ENCODE data around the gene ARHGAP26.
"Not testable (repeated sequence)": the region's sequence is repeated elsewhere in the genome, so short reads cannot be mapped to it uniquely, and the experiment has no call there.

ARHGAP26 gene

DNA sequence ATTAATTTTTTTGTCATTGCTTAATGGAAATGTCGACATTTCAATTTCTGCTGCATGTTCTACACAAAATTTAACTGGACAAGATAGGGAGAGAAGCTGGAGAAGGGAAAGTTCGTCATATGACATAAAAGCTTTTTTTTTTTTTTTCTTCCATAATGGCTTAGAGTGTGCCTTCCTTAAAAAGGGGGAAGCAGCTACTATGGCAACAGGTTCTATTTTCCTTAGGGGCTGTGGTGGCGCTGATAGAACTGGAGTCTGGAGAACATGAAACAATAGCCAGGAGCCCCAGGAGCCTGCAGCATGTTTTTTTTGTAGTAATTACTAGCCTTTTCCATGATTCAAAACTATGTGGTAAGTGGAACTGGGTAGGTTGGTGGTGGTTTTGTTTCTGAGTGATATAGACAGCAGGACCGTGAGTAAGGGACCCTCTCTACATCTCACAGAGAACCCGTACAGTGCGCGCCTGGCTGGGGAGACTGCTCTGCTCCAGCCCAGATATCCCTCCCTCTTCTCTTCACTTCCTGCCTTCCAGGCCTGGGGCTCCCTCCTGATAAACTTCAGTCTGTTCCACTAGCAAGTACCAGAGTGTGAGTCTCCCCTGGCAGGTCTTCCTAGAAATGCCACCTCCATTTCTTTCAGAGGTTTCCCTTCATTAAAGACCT, 331.7 kb downstream of the ARHGAP26 start:
- DNase-seq, result peak; percentile 64

DNA sequence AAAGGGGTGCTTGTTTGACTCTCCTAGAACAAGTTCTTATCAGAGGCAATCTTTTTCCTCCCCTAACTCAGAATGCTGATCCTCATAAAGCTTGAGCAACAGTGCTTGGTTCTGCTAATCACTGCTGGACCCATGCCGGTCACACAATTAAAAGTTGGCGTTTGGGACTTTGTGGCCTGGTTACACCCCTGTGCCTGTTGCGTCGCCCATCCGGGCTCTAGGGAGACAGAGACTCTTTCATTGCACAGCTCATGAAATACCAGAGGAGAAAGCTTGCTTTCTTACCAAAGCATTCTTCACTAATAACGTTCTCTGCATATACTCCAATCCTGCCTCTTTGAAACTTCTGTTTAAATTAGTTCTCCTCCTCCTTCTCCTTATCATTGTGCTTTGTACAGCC, 332.2 kb downstream of the ARHGAP26 start:
- no peak for DNase-seq

DNA sequence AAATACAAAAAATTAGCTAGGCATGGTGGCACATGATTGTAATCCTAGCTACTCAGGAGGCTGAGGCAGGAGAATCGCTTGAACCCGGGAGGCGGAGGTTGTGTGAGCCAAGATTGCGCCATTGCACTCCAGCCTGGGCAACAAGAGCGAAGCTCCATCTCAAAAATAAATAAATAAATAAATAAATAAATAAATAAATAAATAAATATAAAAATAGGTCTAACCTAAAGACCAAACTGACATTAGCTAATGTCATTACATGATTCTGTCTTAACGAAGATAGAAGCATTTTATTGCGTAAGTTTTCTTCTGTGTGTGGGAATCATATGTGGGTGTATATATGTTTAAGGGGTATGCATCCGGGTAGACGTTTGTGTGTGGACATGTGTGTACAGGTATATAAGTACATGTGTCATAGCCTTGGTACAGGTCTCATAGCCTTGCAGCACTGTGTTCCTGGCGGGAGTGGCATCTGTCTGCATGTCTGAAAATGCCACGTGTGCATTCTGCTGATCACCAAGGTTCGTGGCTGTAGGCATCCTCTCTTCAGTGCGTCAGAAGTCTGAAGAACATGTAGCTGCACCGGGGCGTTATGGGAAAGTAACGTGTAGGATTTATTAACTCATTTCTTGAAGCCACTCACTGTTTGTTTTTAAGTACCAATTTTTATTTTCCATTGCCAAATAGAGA, 335.2 kb downstream of the ARHGAP26 start:
- peak; percentile 43 for DNase-seq

DNA sequence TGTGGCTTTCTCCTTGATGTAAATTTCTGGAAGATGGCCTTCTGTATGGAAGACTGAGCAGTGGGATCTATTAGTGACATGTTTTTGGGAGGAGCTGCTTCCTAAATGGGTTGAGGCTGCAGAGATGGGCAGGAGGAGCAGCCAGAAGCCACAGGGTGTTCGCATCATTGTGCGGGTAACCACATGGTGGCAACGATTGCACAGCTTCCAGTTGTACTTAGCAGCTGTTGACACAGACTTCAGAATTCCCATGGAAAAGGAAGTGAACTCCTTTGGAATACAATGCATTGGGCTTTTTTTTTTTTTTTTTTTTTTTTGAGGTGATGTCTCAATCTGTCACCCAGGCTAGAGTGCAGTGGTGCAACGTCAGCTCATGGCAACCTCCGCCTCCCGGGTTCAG, 336.0 kb downstream of the ARHGAP26 start:
- no peak for DNase-seq

DNA sequence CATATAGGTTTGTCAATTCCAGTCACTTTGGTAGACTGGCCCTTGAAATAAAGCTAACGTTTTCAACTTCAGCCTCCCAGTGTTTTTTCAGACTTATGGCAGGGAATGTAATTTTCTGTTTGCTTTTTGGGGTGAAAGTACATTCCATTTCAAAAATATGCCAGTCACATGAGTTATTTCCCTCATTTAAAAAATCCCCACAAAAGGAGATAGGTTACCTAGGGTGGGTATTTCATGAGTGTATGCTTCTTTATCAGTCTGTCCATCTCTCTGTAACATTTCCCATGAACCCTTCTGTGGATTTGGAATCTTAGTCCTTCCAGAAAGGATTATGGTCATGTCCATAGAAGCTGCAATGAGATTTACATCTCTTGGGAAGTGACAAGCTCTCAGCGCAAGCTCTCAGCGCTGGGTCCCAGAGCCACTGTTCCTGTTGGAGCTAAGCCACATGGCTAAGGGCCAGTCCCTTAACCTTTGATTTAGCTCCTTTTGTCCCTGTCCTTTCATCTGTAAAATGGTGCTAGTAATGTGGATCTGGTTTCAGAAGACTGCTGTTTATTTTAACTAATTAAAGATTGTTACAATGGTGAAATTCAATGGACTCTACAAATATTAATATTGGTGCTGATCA, 338.4 kb downstream of the ARHGAP26 start:
- DNase-seq, result no peak

DNA sequence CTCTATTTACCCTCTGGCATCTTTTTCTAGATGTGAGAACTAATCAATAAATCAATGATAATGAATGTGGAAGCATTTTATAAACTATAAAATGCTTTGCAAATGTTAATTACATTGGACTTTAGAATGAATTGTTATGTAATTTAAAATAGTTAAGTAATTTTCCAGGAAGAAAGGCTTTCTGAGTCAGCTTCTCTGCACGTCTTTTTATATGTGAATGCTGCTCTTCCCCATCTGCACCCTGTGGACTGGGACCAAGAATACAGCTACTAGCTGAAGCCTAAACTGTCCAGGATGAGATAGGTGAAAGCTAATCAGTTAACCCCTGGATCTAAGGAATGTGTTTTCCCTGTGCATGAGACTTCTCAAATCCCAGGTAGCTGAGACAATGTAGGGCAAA, 340.4 kb downstream of the ARHGAP26 start:
- DNase-seq, result no peak

DNA sequence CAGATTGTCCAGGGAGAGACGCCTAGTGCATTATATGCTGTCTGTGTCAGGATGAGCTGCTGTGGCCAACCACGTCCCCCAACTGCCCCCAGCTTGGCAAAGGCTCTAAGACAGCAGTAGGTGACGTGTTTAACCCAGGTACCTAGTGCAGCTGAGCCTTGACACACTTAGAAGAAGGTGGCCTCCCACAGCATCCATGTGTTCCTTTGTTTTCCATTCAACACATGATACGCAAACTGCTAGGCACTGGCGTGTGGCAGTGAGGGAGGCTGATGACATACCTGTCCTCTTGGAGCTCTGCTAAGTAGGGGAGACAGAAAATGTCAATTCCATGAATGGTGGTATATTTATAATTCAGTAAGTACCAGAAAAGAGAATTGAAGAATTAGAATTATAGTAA, 341.6 kb downstream of the ARHGAP26 start:
- no peak for DNase-seq

DNA sequence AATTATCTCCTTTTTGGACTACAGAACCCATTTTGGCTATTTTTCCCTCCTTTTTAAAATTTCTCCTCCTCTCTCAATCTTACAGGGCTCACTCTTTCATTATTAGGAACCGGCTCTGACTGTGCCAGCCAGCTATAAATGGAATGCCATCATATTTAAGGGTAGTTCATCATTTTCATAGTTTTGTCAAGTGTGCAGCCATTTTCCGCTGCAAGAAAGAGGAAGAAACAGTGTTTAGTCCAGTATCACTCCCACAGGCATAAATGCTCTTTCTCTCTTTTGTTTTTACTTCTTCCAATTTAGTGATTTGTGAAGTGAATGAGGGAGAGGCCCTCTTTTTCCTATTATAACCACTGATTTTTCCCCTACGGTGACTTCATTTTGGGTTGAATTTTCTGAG, 343.3 kb downstream of the ARHGAP26 start:
- no peak for DNase-seq

DNA sequence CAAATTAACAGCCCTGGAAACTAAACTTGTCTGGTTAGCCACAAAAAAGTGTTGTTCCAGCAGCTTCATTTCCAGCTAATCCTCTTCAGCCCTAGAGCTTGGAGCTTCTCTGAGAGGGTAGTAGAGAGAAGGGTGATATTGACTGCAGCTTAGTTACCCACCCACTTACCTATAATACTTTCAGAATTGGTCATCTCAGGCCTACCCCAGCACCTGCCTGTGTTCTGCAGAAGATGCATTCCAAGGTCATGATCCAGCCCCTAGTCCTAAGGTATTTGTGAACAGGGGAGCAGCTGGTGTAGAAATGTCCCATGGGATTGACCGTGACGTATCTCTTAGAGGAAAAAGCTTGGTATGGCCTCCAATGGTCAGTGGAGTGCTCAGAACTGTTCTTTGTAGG, 344.3 kb downstream of the ARHGAP26 start:
- DNase-seq, result no peak

DNA sequence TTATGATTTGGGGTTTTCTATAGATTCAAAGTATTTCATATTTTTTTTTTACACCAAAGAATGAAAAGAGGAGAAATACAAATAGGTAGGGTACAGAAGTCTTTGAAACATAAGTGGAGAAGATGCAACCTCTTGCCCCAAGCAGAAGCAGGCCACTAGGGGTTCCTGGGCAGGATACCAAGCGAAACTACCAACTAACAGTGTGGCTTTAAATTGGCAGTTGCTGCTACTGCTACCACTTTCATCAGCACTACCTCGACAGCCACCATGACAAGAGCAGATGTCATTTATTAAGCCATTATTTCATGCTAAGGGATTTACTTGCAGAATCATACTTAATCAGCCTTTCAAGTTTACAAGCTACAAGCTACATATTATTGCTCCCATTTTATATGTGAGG, 345.2 kb downstream of the ARHGAP26 start:
- DNase-seq, result no peak

DNA sequence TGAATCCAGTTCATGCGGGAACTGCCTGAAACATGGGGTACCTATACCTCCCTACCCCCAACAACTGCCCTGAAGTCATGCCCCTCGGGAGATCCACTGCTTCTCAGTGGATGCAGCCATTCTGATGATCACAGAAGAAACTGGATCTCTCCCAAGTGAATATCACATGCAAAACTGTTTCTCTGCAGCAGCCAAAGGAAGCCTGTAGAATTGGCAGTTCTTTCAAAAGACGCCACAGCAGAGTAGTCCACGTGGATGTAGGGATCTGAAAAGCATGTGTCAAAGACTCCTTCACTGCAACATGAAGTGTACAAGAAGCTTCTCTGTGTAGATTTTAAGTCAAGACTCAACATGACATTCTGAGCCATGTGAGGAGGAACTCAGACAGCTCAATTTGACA, 346.6 kb downstream of the ARHGAP26 start:
- DNase-seq, result no peak

DNA sequence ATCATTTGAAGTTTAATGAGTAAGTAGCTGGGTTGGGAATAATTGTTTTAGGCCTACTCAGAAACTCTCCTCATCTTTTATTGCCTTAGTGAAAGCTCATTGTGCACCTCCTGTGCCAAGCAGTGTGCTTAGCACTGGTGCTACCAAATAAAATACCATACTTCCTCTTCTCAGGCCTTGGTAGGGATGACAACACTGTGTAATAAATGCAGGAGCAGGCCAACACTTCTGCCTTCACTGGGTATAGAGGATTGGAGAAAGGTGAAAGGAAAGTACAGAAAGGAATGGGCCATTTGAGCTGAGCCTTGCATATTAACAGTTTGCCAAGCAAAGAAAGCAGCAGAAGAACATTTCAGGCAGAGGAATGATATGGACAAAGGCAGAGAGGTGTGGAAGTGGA, 347.6 kb downstream of the ARHGAP26 start:
- no peak for DNase-seq

DNA sequence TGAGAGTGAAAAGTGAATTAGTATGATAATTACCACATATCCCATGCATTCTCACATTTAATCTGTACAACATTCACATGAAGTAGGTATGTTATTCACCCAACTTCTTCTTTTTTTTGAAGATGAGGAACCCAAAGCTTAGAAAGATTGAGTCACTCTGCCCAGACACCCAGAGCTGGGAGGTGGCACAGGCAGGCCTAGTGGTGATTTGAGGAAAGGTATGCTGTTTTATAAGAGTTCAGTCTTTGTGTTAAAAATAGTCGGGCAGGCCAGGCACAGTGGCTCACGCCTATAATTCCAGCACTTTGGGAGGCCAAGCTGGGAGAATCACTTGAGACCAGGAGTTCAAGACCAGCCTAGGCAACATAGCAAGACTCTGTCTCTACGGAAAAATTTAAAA, 348.0 kb downstream of the ARHGAP26 start:
- DNase-seq, result peak; percentile 23

DNA sequence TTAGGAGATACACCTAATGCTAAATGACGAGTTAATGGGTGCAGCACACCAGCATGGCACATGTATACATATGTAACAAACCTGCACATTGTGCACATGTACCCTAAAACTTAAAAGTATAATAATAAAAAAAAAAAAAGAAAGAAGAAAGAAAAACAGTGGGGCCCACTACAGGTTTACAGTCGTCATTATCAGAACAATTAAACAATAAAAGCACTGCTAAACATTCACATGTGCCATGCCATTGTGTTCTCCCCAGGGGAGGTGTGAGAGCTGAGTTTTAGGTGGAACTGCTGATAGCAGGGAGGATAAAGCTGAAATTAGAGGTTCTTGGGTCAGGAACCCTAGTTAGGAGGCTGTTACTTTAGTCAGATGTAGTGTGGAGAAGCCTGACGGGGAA, 348.6 kb downstream of the ARHGAP26 start:
- not testable (repeated sequence) for DNase-seq

DNA sequence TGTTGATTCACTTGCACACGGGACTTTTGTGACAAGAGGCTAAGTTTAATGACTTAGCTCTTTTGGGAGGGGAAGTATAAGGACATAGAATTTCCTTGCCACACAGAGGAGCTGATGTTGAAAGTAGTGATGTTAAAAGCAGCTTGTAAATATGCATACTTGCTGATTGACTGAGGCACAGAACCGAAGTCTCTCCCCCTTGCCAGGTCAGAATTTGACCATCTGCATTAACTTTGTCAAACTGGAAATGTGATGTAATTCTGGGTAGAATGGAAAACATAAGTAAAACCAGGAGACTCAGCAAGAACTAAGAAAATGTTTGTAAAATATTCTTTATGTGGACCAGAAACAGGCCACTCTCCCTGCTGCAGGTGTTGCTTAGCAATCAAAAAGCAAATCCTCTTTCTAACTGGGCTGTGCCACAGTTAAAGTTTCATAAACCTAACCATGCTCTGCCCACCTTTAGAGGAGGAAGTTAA, 349.2 kb downstream of the ARHGAP26 start:
- no peak for DNase-seq

DNA sequence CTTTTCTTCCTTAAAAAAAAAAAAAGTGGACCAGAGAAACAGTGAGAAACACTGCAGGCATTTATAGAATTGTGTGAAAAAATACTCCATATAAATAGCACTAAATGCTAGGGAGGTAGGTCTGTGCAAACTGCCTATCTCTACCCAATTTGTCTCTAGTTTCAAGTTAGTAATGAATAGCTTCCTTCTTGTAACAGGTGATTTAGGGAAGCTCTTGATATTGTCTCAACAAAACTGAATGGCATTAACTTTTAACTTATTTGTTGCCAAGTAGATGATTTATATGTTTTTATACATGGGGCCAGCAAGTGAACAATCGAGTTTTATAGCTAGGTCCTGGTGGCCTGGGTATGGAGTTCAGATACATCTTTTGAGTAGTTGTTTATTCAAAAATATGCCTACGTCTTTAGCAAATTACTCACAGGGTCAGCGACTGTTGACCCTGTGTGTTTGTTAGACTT, 349.7 kb downstream of the ARHGAP26 start:
- DNase-seq, result no peak

DNA sequence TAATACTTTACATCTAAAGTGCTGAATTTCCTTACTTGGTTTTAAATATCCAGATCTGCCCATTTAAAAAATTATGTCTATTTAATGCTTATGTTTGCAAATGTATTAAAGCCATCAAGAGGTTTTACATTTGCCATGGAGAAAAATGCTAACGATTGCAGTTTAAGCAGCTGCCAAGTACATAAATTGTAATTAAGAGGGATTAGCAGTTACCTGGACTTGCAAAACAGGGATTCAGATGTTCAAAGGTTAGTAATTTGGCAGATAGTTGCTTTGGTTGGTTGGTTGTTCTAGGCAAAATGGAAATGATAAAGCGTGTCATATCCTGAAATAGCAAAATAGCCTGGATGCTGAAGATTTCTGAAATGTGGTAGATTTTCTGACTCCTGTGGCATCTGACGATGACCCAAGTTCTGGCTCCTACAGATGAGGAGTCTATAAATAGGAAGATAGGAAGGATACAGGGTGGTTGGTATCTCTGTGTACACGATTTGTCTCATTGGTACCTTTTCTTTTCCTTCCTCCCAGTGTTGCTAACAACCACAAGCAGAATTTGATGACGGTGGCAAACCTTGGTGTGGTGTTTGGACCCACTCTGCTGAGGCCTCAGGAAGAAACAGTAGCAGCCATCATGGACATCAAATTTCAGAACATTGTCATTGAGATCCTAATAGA, 350.4 kb downstream of the ARHGAP26 start:
- no peak for DNase-seq

DNA sequence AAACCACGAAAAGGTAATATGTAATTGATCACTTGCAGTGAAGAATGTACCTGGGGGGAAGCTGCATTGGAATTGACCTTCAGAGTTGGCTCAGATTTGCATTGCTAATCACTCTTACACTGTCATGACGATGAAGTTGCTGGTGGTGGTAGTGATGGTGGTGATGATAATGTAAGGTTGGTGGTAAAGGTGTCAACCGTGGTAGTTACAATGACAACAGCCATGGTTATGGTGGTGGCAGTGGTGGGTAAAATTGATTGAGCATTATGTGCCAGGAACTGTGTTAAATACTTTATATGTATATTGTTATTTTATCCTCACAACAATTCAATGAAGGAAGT, 350.9 kb downstream of the ARHGAP26 start:
- no peak for DNase-seq

DNA sequence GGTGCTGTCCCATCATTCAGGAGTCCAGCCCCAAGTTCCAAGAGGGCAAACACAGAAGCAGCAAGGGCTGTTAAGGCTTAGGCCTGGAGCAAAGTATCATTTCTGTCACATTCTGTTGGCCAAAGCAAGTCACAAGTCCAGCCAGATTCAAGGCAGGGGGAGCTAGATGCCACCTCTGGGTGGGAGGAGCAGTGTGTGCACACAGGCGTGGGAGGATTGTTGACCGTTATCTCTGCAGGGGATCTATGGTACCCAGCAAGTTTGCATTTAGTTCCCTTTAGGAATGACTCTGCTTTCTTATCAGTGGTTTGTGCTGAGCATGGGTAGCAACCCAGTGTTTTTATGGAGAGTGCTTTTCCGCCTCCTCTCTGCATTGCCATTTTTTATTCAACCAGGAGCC, 354.4 kb downstream of the ARHGAP26 start:
- DNase-seq, result no peak

DNA sequence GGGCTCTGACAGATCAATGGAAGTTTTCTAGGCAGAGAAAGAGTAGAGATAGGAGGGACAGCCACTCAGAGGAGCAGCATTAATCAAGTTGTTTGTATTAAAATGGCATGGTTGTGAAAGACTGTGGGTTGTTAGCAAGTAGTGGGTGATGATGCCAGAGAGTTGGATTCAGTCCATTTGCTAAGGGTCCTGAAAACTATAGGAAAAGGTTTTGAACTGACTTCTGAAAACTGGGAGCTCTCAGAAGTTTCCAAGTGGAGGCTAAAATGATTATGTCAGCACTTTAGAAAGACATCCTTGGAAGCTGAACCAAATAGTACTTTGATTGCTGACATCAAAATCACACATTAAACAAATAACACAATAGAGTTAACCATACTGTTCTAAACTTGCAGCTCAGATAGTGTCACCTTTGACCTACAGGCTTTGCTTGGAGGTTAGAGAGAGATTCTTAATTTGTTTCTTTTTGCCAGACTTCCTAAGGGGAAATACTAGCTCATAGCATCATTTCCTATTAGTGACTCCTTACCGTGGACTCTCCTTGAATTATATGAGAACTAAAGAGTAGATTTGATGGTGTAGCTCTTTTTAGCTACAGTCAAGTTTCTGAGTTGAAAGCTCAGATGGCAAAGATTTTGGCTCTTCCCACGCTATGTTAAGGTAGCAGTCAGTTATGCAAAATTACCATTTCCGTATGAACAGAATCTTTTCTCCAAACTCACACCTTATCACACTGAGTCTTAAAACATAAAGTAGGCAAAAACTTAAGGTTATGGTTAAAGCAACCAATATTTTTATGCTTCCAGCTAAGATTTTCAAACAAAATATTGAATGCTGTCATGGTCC, 356.2 kb downstream of the ARHGAP26 start:
- no peak for DNase-seq

DNA sequence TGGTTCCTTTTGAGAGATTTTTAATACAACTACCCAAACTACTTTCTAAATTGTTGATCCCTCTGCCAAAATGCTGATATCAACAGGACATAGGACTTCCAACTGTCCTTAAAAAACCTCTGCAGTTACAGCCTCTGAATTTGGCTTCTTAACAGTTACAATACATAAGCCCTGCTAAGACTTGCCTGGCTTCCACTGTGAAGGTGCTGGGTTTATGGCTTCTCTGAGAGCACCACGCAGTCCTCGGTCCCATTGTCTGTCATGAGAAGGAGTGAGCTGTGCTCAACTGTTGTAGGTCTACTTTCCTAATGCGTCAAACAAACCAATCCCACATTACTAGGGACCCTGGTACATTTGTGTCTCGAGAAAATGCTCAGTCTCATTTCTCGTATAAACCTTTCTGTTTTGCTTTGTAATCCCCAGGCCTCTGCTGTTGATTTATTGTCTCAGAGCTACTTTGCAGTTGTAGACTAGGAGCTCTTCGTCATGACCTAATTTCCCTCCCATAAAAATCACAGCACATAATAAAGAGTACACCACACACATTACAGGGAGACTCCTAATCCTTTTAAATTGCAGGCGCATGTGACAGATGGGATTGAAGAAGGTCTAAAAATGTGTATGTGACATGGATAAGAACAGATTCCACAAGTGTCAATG, 358.4 kb downstream of the ARHGAP26 start:
- no peak for DNase-seq

DNA sequence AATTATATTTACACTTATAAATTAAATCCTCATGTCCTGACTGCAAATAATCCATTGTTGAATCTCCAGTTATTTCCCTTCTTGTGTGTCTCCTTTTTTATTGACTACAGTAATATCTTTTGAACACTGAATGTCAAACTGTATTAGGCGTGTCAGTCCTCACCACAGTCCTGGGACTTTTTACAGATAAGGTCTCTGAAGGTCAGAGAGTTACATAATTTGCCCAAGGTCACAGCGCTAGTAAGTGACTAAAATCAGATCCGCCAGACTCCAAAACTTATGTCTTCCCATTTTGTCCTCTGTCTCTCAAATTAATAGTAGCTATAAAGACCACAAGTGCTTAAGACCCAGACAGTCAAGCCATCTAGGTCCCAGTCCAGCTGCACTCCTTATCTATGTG, 359.0 kb downstream of the ARHGAP26 start:
- DNase-seq, result no peak
